DND-41 (cell line): ENCODE measurements around the gene WDR43.

Source experiments
- ATAC-seq: fragments of 200-7000 bp; cut with Tn5 transposase; 3 replicates; pipeline ENCODE4 v1.9.1; 2021; ENCODE audit warnings: low read depth; ENCODE audit not compliant: insufficient read depth
- DNase-seq: peaks from one replicate; pipeline ENCODE4 v3.0.0-alpha.2; 2020
- H2AFZ ChIP-seq: 2 replicates; pipeline ENCODE4 v1.6.0; 2012; ENCODE audit warnings: low read depth, low read length
- H3K27ac ChIP-seq: 2 replicates; pipeline ENCODE4 v1.5.1; 2012; ENCODE audit warnings: low read length, inconsistent platforms
- H3K27me3 ChIP-seq: fragments of 200-600 bp; sonication (generic); 2 replicates; pipeline ENCODE4 v1.6.0; 2012; ENCODE audit warnings: low read length, mild to moderate bottlenecking, inconsistent platforms; ENCODE audit not compliant: insufficient read depth, poor library complexity
- H3K36me3 ChIP-seq: 2 replicates; pipeline ENCODE4 v1.5.1; 2012; ENCODE audit warnings: low read length, inconsistent platforms; ENCODE audit not compliant: insufficient read depth
- H3K4me1 ChIP-seq: 2 replicates; pipeline ENCODE4 v1.5.1; 2012; ENCODE audit warnings: mild to moderate bottlenecking, low read length; ENCODE audit not compliant: insufficient read depth
- H3K4me2 ChIP-seq: 2 replicates; pipeline ENCODE4 v1.6.0; 2012; ENCODE audit warnings: mild to moderate bottlenecking, moderate library complexity, low read length, inconsistent platforms; ENCODE audit not compliant: insufficient read depth
- H3K4me3 ChIP-seq, 2 experiments: fragments of 200-600 bp in 1 of 2; shearing (Covaris generic) in 1 of 2; 2 replicates each; pipeline ENCODE4 v1.5.1; 2012 to 2016; ENCODE audit warnings: inconsistent platforms in 2 of 2, low read length in 2 of 2, mild to moderate bottlenecking in 2 of 2, low read depth in 1 of 2, moderate library complexity in 1 of 2
- H3K79me2 ChIP-seq: 2 replicates; pipeline ENCODE4 v1.6.0; 2012; ENCODE audit warnings: low read length, inconsistent platforms; ENCODE audit not compliant: insufficient read depth
- H3K9ac ChIP-seq: 2 replicates; pipeline ENCODE4 v1.6.0; 2012; ENCODE audit warnings: low read depth, mild to moderate bottlenecking, inconsistent platforms, low read length, moderate library complexity
- H3K9me3 ChIP-seq: 2 replicates; pipeline ENCODE4 v1.5.1; 2012; ENCODE audit warnings: low read length, moderate library complexity, mild to moderate bottlenecking, inconsistent platforms; ENCODE audit not compliant: insufficient read depth, severe bottlenecking
- H4K20me1 ChIP-seq: 2 replicates; pipeline ENCODE4 v1.6.0; 2012; ENCODE audit warnings: low read length; ENCODE audit not compliant: insufficient read depth
- EZH2 ChIP-seq: IDR thresholded peaks from 3 replicates; pipeline ENCODE4 v1.6.1; 2012; ENCODE audit warnings: borderline replicate concordance, low read depth, mild to moderate bottlenecking, moderate library complexity, low read length, inconsistent platforms; ENCODE audit not compliant: severe bottlenecking
- TF ChIP-seq, protein P1 (sequence below): IDR thresholded peaks from 2 replicates; pipeline ENCODE4 v1.5.1; 2012; ENCODE audit warnings: borderline replicate concordance, low read length, moderate library complexity, mild to moderate bottlenecking; ENCODE audit not compliant: poor library complexity, severe bottlenecking; ENCODE audit errors: extremely low read depth

WDR43 gene

DNA sequence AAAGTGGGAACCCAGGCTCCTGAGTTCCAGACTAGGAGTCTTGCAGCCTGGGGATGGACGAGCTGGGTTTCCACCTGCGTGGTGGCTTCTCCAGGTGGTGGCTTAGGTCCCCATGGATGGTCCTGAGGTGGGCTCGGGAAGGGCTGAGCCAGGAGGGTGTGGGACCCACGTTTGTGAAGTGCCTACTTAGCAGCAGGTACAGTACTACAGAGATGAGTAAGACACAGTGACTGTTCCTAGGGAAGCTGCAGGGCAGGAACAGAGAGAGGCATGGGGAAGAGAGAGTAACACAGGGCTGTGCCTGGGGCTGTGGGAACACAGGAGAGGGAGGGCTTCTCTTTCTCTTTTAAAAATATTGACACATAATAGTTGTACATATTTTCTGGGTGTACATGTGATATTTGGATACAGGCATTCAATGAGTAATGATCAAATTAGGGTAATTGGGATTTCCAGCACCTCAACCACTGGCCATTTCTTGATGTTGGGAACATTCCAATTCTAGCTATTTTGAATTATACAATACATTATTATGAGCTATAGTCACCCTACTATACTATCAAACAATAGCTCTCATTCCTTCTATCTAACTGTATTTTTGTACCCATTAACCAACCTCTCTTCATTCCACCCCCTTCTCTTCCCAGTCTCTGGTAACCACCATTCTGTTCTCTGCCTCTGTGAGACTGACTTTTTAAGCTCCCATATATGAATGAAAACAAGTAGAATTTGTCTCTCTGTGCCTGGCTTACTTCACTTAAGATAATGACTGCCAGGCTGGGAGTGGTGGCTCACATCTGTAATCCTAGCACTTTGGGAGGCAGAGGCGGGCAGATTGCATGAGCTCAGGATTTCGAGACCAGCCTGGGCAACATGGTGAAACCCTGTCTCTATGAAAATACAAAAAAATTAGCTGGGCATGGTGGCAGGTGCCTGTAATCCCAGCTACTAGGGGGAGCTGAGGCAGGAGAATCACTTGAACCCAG is 101.6 kb downstream of the WDR43 start:
- H3K27me3 ChIP-seq = peaks cover 6% of the 10 kb centered on the region
- ATAC-seq = no peak
- no peaks in the 10 kb centered on the region for H3K9me3 ChIP-seq
- no peaks in the 10 kb centered on the region for H3K79me2 ChIP-seq
- H3K4me3 ChIP-seq = no peak overlapping the region
- no peak overlapping the region for H3K9ac ChIP-seq
- H3K4me2 ChIP-seq = no peak overlapping the region
- H3K27ac ChIP-seq = no peak overlapping the region
- DNase-seq = no peak
- peaks cover 4% of the 10 kb centered on the region; the same call in 1 of the 2 replicates for H3K4me1 ChIP-seq
- H4K20me1 ChIP-seq = no peaks in the 10 kb centered on the region
- TF ChIP-seq, protein P1, sequence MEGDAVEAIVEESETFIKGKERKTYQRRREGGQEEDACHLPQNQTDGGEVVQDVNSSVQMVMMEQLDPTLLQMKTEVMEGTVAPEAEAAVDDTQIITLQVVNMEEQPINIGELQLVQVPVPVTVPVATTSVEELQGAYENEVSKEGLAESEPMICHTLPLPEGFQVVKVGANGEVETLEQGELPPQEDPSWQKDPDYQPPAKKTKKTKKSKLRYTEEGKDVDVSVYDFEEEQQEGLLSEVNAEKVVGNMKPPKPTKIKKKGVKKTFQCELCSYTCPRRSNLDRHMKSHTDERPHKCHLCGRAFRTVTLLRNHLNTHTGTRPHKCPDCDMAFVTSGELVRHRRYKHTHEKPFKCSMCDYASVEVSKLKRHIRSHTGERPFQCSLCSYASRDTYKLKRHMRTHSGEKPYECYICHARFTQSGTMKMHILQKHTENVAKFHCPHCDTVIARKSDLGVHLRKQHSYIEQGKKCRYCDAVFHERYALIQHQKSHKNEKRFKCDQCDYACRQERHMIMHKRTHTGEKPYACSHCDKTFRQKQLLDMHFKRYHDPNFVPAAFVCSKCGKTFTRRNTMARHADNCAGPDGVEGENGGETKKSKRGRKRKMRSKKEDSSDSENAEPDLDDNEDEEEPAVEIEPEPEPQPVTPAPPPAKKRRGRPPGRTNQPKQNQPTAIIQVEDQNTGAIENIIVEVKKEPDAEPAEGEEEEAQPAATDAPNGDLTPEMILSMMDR = no peak
- no peak for TF ChIP-seq EZH2
- no peak overlapping the region for H2AFZ ChIP-seq
- H3K36me3 ChIP-seq = no peaks in the 10 kb centered on the region

DNA sequence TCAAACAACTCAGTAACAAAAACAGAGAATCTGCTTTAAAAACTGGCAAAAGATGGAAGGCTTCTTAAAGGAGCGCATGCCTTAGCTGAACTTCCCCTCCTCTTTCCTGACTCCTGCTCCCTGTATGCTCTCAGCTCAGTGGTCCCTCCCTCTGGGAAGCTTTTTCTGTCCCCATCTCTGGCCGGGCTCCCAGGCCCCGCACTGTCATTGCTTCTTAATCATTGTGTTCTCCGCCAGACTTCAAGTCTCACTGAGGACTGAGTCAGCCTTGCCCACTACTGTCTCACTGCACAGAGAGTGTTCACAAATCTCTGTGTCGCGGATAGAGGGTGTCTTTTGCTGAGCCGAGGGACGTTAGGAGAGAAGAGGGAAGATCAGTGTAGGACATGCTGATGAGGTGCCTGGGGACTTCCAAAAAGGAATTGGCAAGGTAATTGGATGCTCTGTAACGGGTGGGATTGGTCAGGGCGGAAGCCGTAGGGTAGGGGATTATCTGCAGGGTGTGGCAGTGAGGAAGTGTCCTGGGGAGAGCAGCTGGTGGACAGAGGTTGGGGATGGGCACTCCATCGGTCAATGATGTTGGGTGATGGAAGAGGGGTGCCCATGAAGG is 102.9 kb downstream of the WDR43 start:
- Histone ChIP-seq H2AFZ (no peak overlapping the region), H3K36me3 (no peaks in the 10 kb centered on the region), H3K9ac (no peak overlapping the region), H3K4me3 (no peak overlapping the region), H3K9me3 (no peaks in the 10 kb centered on the region), H3K27ac (no peak overlapping the region), H3K27me3 (no peaks in the 10 kb centered on the region), H3K4me2 (no peak overlapping the region), H3K4me1 (peaks cover 4% of the 10 kb centered on the region; the same call in 1 of the 2 replicates), H4K20me1 (no peaks in the 10 kb centered on the region), H3K79me2 (no peaks in the 10 kb centered on the region)
- ATAC-seq (no peak), DNase-seq (no peak)
- TF ChIP-seq EZH2 = no peak
